ENCODE data around the gene ADAMTSL5. TPM values are rescaled to one million over a fixed set of nuclear protein-coding genes. Genes with fewer than 3 reads are reported as not detected.
"Not testable (repeated sequence)": the region's sequence is repeated elsewhere in the genome, so short reads cannot be mapped to it uniquely, and the experiment has no call there.

The ADAMTSL5 gene
- total and polyA plus RNA-seq, 8 donors = 1.1 to 29.5 (median 1.8) TPM; not detected in 2

GRCh38 chr19:1503925-1504773 is 8.7 kb downstream of the ADAMTSL5 start:
- intact Hi-C loops (cut with DNase I; ENCODE audit: low total_unique reads) = no loop called here
- H3K36me3 ChIP-seq = no peaks in the 10 kb centered on the region
- H3K9me3 ChIP-seq = peaks cover 0 to 5% (median 2%) of the 10 kb centered on the region in 4 donors
- DNase-seq = no peak
- 39 to 54% (median 47%) methylated on average over 16 to 23 of the region's 23 CpGs for WGBS, 5 donors
- H3K4me1 ChIP-seq = peaks cover 7 to 27% (median 26%) of the 10 kb centered on the region in 4 donors
- TF ChIP-seq POLR2AphosphoS5 (IDR thresholded peaks at IDR 0.05) = no peak
- TF ChIP-seq EP300 (IDR thresholded peaks at IDR 0.05) = no peak
- no peak for TF ChIP-seq POLR2A (IDR thresholded peaks at IDR 0.05)
- TF ChIP-seq CTCF (IDR thresholded peaks at IDR 0.05) = no peak
- peaks cover 15 to 88% (median 27%) of the 10 kb centered on the region in 3 donors for H3K27me3 ChIP-seq
- H3K27ac ChIP-seq = no peak overlapping the region
- no peak overlapping the region for H3K4me3 ChIP-seq

- 4 to 7% (median 5%) methylated on average over 22 to 49 of the region's 49 CpGs for WGBS, 5 donors
- peaks cover 15 to 84% (median 27%) of the 10 kb centered on the region in 3 donors for H3K27me3 ChIP-seq
- H3K36me3 ChIP-seq = no peaks in the 10 kb centered on the region
- peaks cover 0 to 2% (median under 1%) of the 10 kb centered on the region in 4 donors for H3K9me3 ChIP-seq
- H3K27ac ChIP-seq = no peak overlapping the region
- H3K4me3 ChIP-seq = peak overlapping the region in 2 of 4 donors; percentile 12 to 22
- DNase-seq = peak; percentile 52 to 81
- peak in 5 of 7 experiments; percentile 19 to 73 (median 42) for TF ChIP-seq CTCF (IDR thresholded peaks at IDR 0.05)
- TF ChIP-seq POLR2AphosphoS5 (IDR thresholded peaks at IDR 0.05) = no peak
- no peak for TF ChIP-seq POLR2A (IDR thresholded peaks at IDR 0.05)
- TF ChIP-seq EP300 (IDR thresholded peaks at IDR 0.05) = no peak
- H3K4me1 ChIP-seq = peaks cover 7 to 25% (median 23%) of the 10 kb centered on the region in 4 donors
- intact Hi-C loops (cut with DNase I; ENCODE audit: low total_unique reads) = no loop called here
Measured at GRCh38 chr19:1503089-1503924, 9.5 kb downstream of the ADAMTSL5 start.

DNA sequence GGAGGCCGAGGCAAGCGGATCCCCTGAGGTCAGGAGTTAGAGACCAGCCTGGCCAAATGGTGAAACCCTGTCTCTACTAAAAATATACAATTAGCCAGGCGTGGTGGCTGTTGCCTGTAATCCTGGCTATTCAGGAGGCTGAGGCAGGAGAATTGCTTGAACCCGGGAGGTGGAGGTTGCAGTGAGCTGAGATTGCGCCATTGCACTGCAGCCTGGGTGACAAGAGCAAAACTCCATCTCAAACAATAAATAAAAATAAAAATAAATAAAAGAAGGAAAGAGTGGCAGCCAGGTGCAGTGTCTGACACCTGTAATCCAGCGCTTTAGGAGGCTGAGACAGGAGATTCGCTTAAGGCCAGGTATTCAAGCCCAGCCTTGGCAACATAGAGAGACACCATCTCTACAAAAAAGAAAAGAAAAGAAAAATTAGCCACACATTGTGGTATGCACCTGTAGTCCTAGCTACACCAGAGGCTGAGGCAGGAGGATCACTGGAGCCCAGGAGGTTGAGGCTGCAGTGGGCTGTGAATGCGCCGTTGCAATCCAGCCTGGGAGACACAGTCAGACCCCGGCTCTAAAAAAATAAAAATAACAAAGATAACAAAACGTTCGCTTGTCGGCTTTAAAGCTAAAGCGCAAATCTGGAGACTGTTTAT is 10.3 kb downstream of the ADAMTSL5 start:
- WGBS, 5 donors = 52 to 57% (median 56%) methylated on average over 14 of the region's 14 CpGs
- H3K9me3 ChIP-seq = no peaks in the 10 kb centered on the region
- H3K27ac ChIP-seq = no peak overlapping the region
- peaks cover 7 to 18% (median 16%) of the 10 kb centered on the region in 4 donors for H3K4me1 ChIP-seq
- no peak for DNase-seq
- TF ChIP-seq POLR2A (IDR thresholded peaks at IDR 0.05) (no peak), EP300 (IDR thresholded peaks at IDR 0.05) (no peak), POLR2AphosphoS5 (IDR thresholded peaks at IDR 0.05) (no peak), CTCF (IDR thresholded peaks at IDR 0.05) (no peak)
- H3K27me3 ChIP-seq = peaks cover 15 to 84% (median 32%) of the 10 kb centered on the region in 3 donors
- H3K36me3 ChIP-seq = no peaks in the 10 kb centered on the region
- H3K4me3 ChIP-seq = peak overlapping the region in 1 of 4 donors; percentile 22
- intact Hi-C loops (cut with DNase I; ENCODE audit: low total_unique reads) = no loop called here

GRCh38 chr19:1501200-1501595 is 11.6 kb downstream of the ADAMTSL5 start:
- no peak for TF ChIP-seq POLR2AphosphoS5 (IDR thresholded peaks at IDR 0.05)
- no peak for TF ChIP-seq POLR2A (IDR thresholded peaks at IDR 0.05)
- no peak for TF ChIP-seq EP300 (IDR thresholded peaks at IDR 0.05)
- TF ChIP-seq CTCF (IDR thresholded peaks at IDR 0.05) = no peak
- DNase-seq = peak in 1 of 2 donors; percentile 45
- H3K27me3 ChIP-seq = peaks cover 15 to 85% (median 38%) of the 10 kb centered on the region in 3 donors
- H3K27ac ChIP-seq = no peak overlapping the region
- H3K4me3 ChIP-seq = no peak overlapping the region
- H3K9me3 ChIP-seq = no peaks in the 10 kb centered on the region
- 18 to 63% (median 28%) methylated on average over 5 to 9 of the region's 9 CpGs for WGBS, 5 donors
- no peaks in the 10 kb centered on the region for H3K36me3 ChIP-seq
- intact Hi-C loops (cut with DNase I; ENCODE audit: low total_unique reads) = no loop called here
- peaks cover 7 to 22% (median 20%) of the 10 kb centered on the region in 4 donors for H3K4me1 ChIP-seq

GRCh38 chr19:1499231-1499630 is 13.6 kb downstream of the ADAMTSL5 start:
- peaks cover 15 to 79% (median 35%) of the 10 kb centered on the region in 3 donors for H3K27me3 ChIP-seq
- H3K27ac ChIP-seq; DNase-seq; H3K9me3 ChIP-seq; H3K4me3 ChIP-seq; H3K36me3 ChIP-seq; intact Hi-C loops (cut with DNase I; ENCODE audit: low total_unique reads): not testable (repeated sequence)
- 91 to 96% (median 94%) methylated on average over 4 to 29 of the region's 34 CpGs for WGBS, 5 donors
- peaks cover 7 to 23% (median 22%) of the 10 kb centered on the region in 4 donors for H3K4me1 ChIP-seq

Data from stomach (tissue), 9 donors.